GM23338 (cell line): ENCODE measurements around the gene CD82. TPM values are rescaled to one million over a fixed set of nuclear protein-coding genes. Genes with fewer than 3 reads are reported as not detected.

Experiments used
- ATAC-seq: fragments of 200-7000 bp; cut with Tn5 transposase; 3 replicates; pipeline ENCODE4 v1.9.1; 2020
- DNase-seq: peaks from one replicate; pipeline ENCODE4 v3.0.0-alpha.2; 2015; ENCODE audit warnings: low spot score
- H2AFZ ChIP-seq: fragments of 200-600 bp; sonication (generic); 2 replicates; pipeline ENCODE4 v1.8.0; 2016; ENCODE audit warnings: antibody characterized with exemption, mild to moderate bottlenecking, moderate library complexity
- H3F3A ChIP-seq: fragments of 200-600 bp; sonication (generic); replicated peaks from 2 replicates; pipeline ENCODE4 v1.8.0; 2017; ENCODE audit warnings: antibody characterized with exemption, mixed run types, low read depth
- H3K27ac ChIP-seq: fragments of 200-600 bp; sonication (generic); 2 replicates; pipeline ENCODE4 v1.6.1; 2016; ENCODE audit warnings: low read depth
- H3K27me3 ChIP-seq: fragments of 200-600 bp; sonication (generic); 2 replicates; pipeline ENCODE4 v1.8.0; 2016; ENCODE audit warnings: mild to moderate bottlenecking, mixed run types, moderate library complexity; ENCODE audit not compliant: insufficient read depth
- H3K36me3 ChIP-seq: fragments of 200-600 bp; sonication (generic); 2 replicates; pipeline ENCODE4 v1.8.0; 2016; ENCODE audit warnings: mild to moderate bottlenecking; ENCODE audit not compliant: insufficient read depth
- H3K4me1 ChIP-seq: fragments of 200-600 bp; sonication (generic); 2 replicates; pipeline ENCODE4 v1.8.0; 2016; ENCODE audit warnings: mild to moderate bottlenecking, moderate library complexity; ENCODE audit not compliant: insufficient read depth
- H3K4me2 ChIP-seq: fragments of 200-600 bp; sonication (generic); 2 replicates; pipeline ENCODE4 v1.7.1; 2017; ENCODE audit warnings: mixed run types
- H3K4me3 ChIP-seq: fragments of 200-600 bp; sonication (generic); 2 replicates; pipeline ENCODE4 v1.6.1; 2016; ENCODE audit warnings: mixed run types
- H3K79me2 ChIP-seq: fragments of 200-600 bp; sonication (generic); replicated peaks from 2 replicates; pipeline ENCODE4 v1.8.0; 2017; ENCODE audit warnings: mild to moderate bottlenecking; ENCODE audit not compliant: insufficient read depth
- H3K9me2 ChIP-seq: fragments of 200-600 bp; sonication (generic); 2 replicates; pipeline ENCODE4 v1.8.0; 2017; ENCODE audit not compliant: insufficient read depth
- H4K20me1 ChIP-seq: fragments of 200-600 bp; sonication (generic); replicated peaks from 2 replicates; pipeline ENCODE4 v1.8.0; 2017; ENCODE audit warnings: mild to moderate bottlenecking; ENCODE audit not compliant: insufficient read depth
- H3K27ac Mint-ChIP-seq: 2 replicates; pipeline ENCODE4 v1.8.0; 2020; ENCODE audit warnings: inconsistent platforms, mild to moderate bottlenecking, moderate library complexity, mixed read lengths
- H3K27me3 Mint-ChIP-seq: 3 replicates; pipeline ENCODE4 v1.8.0; 2022; ENCODE audit warnings: low read depth, mild to moderate bottlenecking, moderate library complexity, mixed read lengths, inconsistent platforms; ENCODE audit not compliant: insufficient read depth, poor library complexity
- H3K36me3 Mint-ChIP-seq: 3 replicates; pipeline ENCODE4 v1.8.0; 2021; ENCODE audit warnings: low read depth, mild to moderate bottlenecking, inconsistent platforms, moderate library complexity, mixed read lengths
- H3K4me1 Mint-ChIP-seq: 3 replicates; pipeline ENCODE4 v1.8.0; 2020; ENCODE audit warnings: mild to moderate bottlenecking, inconsistent platforms, mixed read lengths
- H3K4me3 Mint-ChIP-seq: 3 replicates; pipeline ENCODE4 v1.8.0; 2021; ENCODE audit warnings: moderate library complexity, mild to moderate bottlenecking, inconsistent platforms, mixed read lengths
- H3K9me3 Mint-ChIP-seq: 3 replicates; pipeline ENCODE4 v1.8.0; 2020; ENCODE audit warnings: moderate library complexity, mild to moderate bottlenecking, inconsistent platforms, mixed read lengths
- CREB1 ChIP-seq: fragments of 250-450 bp; sonication (Bioruptor Pico); IDR thresholded peaks from 2 replicates; pipeline ENCODE4 v1.5.0; 2020; ENCODE audit warnings: low read depth, mild to moderate bottlenecking, moderate library complexity
- EZH2 ChIP-seq: fragments of 200-600 bp; sonication (generic); IDR thresholded peaks from one replicate; pipeline ENCODE4 v1.8.0; 2017; ENCODE audit warnings: antibody characterized with exemption, mild to moderate bottlenecking, low read depth; ENCODE audit not compliant: unreplicated experiment
- EZH2phosphoT487 ChIP-seq: fragments of 200-600 bp; sonication (generic); IDR thresholded peaks from one replicate; pipeline ENCODE4 v1.8.1; 2018; ENCODE audit warnings: antibody characterized with exemption; ENCODE audit not compliant: unreplicated experiment
- JUNB ChIP-seq: IDR thresholded peaks from one replicate; pipeline ENCODE4 v1.6.1; 2016; ENCODE audit warnings: antibody characterized with exemption; ENCODE audit not compliant: unreplicated experiment
- NANOG ChIP-seq: IDR thresholded peaks from 2 replicates; pipeline ENCODE4 v1.6.1; 2016; ENCODE audit warnings: antibody characterized with exemption, borderline replicate concordance
- POLR2AphosphoS5 ChIP-seq: IDR thresholded peaks from 2 replicates; pipeline ENCODE4 v1.6.1; 2016; ENCODE audit warnings: antibody characterized with exemption, low read depth
- STAT1 ChIP-seq: IDR thresholded peaks from one replicate; pipeline ENCODE4 v1.6.1; 2016; ENCODE audit warnings: antibody characterized with exemption; ENCODE audit not compliant: unreplicated experiment
- ZNF114 ChIP-seq: fragments of 250-450 bp; sonication (Bioruptor Pico); IDR thresholded peaks from 2 replicates; pipeline ENCODE4 v1.5.0; 2020; ENCODE audit warnings: mild to moderate bottlenecking, moderate library complexity
- ZNF331 ChIP-seq: fragments of 250-450 bp; sonication (Bioruptor Pico); IDR thresholded peaks from 2 replicates; pipeline ENCODE4 v1.5.0; 2020; ENCODE audit warnings: low read depth, mild to moderate bottlenecking, moderate library complexity
- polyA plus RNA-seq: library from polyadenylated mRNA; unstranded; fragments of >200 nt; fragmentation: Nextera tagmentation; extraction: Ambion mirVana; gene quantifications from 2 replicates; pipeline ENCODE4 v1.2.1, GENCODE V29; 2016
- total RNA-seq: library from RNA; depleted of rRNA; stranded (reverse); fragments of >200 nt; shearing (Covaris generic); gene quantifications from 2 replicates; pipeline ENCODE4 v1.2.3, GENCODE V29; 2014
- TF ChIP-seq, protein P1 (sequence below), 2 experiments: fragments of 200-600 bp in 1 of 2; sonication (generic) in 1 of 2; conservative IDR thresholded peaks; 2 replicates each; pipeline versions ENCODE4 v1.5.1 to v1.6.1; 2016 to 2017; ENCODE audit warnings: antibody characterized with exemption in 2 of 2, low read depth in 2 of 2, mild to moderate bottlenecking in 2 of 2, moderate library complexity in 1 of 2
- TF ChIP-seq, protein P2 (sequence below): IDR thresholded peaks from one replicate; pipeline ENCODE4 v1.6.1; 2018; ENCODE audit warnings: antibody characterized with exemption; ENCODE audit not compliant: unreplicated experiment
- TF ChIP-seq, protein P3 (sequence below): fragments of 250-450 bp; sonication (Bioruptor Pico); IDR thresholded peaks from 2 replicates; pipeline ENCODE4 v1.5.0; 2020; ENCODE audit warnings: mild to moderate bottlenecking, moderate library complexity
- TF ChIP-seq, protein P4 (sequence below): IDR thresholded peaks from 2 replicates; pipeline ENCODE4 v1.6.1; 2016; ENCODE audit warnings: antibody characterized with exemption

The CD82 gene
- total and polyA plus RNA-seq, 2 experiments from 2014 or later, result 4.4 to 4.9 TPM

DNA sequence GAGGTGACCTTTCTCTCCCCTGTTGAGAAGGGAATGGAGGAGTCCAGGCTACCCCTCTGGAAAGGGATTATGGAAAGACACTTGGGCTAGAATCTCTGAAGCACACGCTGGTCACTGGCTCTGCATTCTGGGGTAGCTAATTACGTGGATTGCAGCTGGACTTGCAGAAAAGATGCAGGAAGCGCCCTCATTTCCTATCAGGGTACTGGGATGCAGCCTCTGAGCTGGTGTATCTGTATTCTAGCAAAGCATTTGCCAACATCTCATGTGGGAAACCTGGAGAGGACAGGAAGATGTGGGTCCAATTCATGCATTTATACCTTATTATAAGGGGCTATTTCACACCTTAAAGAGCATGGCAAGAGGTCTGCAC, 44.3 kb downstream of the CD82 start:
- Mint-ChIP-seq H3K4me3 (no peak overlapping the region), H3K4me1 (peaks cover 2% of the 10 kb centered on the region; the same call in 2 of the 3 replicates), H3K9me3 (no peaks in the 10 kb centered on the region), H3K36me3 (no peaks in the 10 kb centered on the region), H3K27ac (no peak overlapping the region), H3K27me3 (peaks cover 10% of the 10 kb centered on the region)
- no peaks in the 10 kb centered on the region for H3F3A ChIP-seq
- no peaks in the 10 kb centered on the region for H4K20me1 ChIP-seq
- no peak overlapping the region for H3K4me3 ChIP-seq
- H3K79me2 ChIP-seq, result no peaks in the 10 kb centered on the region
- DNase-seq (no peak), ATAC-seq (no peak)
- H3K9me2 ChIP-seq, result no peaks in the 10 kb centered on the region
- TF ChIP-seq, protein P1, sequence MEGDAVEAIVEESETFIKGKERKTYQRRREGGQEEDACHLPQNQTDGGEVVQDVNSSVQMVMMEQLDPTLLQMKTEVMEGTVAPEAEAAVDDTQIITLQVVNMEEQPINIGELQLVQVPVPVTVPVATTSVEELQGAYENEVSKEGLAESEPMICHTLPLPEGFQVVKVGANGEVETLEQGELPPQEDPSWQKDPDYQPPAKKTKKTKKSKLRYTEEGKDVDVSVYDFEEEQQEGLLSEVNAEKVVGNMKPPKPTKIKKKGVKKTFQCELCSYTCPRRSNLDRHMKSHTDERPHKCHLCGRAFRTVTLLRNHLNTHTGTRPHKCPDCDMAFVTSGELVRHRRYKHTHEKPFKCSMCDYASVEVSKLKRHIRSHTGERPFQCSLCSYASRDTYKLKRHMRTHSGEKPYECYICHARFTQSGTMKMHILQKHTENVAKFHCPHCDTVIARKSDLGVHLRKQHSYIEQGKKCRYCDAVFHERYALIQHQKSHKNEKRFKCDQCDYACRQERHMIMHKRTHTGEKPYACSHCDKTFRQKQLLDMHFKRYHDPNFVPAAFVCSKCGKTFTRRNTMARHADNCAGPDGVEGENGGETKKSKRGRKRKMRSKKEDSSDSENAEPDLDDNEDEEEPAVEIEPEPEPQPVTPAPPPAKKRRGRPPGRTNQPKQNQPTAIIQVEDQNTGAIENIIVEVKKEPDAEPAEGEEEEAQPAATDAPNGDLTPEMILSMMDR (conservative IDR thresholded peaks at IDR 0.05; ENCODE audit: low read depth in 2 of 2), result no peak
- TF ChIP-seq, protein P2, sequence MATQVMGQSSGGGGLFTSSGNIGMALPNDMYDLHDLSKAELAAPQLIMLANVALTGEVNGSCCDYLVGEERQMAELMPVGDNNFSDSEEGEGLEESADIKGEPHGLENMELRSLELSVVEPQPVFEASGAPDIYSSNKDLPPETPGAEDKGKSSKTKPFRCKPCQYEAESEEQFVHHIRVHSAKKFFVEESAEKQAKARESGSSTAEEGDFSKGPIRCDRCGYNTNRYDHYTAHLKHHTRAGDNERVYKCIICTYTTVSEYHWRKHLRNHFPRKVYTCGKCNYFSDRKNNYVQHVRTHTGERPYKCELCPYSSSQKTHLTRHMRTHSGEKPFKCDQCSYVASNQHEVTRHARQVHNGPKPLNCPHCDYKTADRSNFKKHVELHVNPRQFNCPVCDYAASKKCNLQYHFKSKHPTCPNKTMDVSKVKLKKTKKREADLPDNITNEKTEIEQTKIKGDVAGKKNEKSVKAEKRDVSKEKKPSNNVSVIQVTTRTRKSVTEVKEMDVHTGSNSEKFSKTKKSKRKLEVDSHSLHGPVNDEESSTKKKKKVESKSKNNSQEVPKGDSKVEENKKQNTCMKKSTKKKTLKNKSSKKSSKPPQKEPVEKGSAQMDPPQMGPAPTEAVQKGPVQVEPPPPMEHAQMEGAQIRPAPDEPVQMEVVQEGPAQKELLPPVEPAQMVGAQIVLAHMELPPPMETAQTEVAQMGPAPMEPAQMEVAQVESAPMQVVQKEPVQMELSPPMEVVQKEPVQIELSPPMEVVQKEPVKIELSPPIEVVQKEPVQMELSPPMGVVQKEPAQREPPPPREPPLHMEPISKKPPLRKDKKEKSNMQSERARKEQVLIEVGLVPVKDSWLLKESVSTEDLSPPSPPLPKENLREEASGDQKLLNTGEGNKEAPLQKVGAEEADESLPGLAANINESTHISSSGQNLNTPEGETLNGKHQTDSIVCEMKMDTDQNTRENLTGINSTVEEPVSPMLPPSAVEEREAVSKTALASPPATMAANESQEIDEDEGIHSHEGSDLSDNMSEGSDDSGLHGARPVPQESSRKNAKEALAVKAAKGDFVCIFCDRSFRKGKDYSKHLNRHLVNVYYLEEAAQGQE, result no peak
- TF ChIP-seq, protein P3, sequence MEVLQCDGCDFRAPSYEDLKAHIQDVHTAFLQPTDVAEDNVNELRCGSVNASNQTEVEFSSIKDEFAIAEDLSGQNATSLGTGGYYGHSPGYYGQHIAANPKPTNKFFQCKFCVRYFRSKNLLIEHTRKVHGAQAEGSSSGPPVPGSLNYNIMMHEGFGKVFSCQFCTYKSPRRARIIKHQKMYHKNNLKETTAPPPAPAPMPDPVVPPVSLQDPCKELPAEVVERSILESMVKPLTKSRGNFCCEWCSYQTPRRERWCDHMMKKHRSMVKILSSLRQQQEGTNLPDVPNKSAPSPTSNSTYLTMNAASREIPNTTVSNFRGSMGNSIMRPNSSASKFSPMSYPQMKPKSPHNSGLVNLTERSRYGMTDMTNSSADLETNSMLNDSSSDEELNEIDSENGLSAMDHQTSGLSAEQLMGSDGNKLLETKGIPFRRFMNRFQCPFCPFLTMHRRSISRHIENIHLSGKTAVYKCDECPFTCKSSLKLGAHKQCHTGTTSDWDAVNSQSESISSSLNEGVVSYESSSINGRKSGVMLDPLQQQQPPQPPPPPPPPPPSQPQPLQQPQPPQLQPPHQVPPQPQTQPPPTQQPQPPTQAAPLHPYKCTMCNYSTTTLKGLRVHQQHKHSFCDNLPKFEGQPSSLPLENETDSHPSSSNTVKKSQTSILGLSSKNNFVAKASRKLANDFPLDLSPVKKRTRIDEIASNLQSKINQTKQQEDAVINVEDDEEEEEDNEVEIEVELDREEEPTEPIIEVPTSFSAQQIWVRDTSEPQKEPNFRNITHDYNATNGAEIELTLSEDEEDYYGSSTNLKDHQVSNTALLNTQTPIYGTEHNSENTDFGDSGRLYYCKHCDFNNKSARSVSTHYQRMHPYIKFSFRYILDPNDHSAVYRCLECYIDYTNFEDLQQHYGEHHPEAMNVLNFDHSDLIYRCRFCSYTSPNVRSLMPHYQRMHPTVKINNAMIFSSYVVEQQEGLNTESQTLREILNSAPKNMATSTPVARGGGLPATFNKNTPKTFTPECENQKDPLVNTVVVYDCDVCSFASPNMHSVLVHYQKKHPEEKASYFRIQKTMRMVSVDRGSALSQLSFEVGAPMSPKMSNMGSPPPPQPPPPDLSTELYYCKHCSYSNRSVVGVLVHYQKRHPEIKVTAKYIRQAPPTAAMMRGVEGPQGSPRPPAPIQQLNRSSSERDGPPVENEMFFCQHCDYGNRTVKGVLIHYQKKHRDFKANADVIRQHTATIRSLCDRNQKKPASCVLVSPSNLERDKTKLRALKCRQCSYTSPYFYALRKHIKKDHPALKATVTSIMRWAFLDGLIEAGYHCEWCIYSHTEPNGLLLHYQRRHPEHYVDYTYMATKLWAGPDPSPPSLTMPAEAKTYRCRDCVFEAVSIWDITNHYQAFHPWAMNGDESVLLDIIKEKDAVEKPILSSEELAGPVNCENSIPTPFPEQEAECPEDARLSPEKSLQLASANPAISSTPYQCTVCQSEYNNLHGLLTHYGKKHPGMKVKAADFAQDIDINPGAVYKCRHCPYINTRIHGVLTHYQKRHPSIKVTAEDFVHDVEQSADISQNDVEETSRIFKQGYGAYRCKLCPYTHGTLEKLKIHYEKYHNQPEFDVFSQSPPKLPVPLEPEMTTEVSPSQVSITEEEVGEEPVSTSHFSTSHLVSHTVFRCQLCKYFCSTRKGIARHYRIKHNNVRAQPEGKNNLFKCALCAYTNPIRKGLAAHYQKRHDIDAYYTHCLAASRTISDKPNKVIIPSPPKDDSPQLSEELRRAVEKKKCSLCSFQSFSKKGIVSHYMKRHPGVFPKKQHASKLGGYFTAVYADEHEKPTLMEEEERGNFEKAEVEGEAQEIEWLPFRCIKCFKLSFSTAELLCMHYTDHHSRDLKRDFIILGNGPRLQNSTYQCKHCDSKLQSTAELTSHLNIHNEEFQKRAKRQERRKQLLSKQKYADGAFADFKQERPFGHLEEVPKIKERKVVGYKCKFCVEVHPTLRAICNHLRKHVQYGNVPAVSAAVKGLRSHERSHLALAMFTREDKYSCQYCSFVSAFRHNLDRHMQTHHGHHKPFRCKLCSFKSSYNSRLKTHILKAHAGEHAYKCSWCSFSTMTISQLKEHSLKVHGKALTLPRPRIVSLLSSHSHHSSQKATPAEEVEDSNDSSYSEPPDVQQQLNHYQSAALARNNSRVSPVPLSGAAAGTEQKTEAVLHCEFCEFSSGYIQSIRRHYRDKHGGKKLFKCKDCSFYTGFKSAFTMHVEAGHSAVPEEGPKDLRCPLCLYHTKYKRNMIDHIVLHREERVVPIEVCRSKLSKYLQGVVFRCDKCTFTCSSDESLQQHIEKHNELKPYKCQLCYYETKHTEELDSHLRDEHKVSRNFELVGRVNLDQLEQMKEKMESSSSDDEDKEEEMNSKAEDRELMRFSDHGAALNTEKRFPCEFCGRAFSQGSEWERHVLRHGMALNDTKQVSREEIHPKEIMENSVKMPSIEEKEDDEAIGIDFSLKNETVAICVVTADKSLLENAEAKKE, result no peak
- TF ChIP-seq EZH2, result no peak
- TF ChIP-seq CREB1, result no peak
- TF ChIP-seq STAT1, result no peak
- no peak for TF ChIP-seq ZNF114 (CRISPR knock-in tag)
- no peak for TF ChIP-seq POLR2AphosphoS5
- no peak for TF ChIP-seq ZNF331
- TF ChIP-seq NANOG, result no peak
- no peak for TF ChIP-seq JUNB
- TF ChIP-seq EZH2phosphoT487, result no peak
- TF ChIP-seq, protein P4, sequence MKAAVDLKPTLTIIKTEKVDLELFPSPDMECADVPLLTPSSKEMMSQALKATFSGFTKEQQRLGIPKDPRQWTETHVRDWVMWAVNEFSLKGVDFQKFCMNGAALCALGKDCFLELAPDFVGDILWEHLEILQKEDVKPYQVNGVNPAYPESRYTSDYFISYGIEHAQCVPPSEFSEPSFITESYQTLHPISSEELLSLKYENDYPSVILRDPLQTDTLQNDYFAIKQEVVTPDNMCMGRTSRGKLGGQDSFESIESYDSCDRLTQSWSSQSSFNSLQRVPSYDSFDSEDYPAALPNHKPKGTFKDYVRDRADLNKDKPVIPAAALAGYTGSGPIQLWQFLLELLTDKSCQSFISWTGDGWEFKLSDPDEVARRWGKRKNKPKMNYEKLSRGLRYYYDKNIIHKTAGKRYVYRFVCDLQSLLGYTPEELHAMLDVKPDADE, result no peak
- H3K27ac ChIP-seq, result no peak overlapping the region
- H2AFZ ChIP-seq, result no peak overlapping the region
- H3K4me2 ChIP-seq, result no peak overlapping the region
- H3K27me3 ChIP-seq, result no peaks in the 10 kb centered on the region
- H3K4me1 ChIP-seq, result no peaks in the 10 kb centered on the region
- H3K36me3 ChIP-seq, result no peaks in the 10 kb centered on the region
